HG03521 (cell line): ENCODE data around the gene CCDC77.

Experiments used
- ATAC-seq: cut with Tn5 transposase; IDR thresholded peaks from one replicate; pipeline ENCODE4 v1.9.1; 2021; ENCODE audit warnings: mild to moderate bottlenecking, moderate library complexity; ENCODE audit not compliant: unreplicated experiment

The CCDC77 gene

DNA sequence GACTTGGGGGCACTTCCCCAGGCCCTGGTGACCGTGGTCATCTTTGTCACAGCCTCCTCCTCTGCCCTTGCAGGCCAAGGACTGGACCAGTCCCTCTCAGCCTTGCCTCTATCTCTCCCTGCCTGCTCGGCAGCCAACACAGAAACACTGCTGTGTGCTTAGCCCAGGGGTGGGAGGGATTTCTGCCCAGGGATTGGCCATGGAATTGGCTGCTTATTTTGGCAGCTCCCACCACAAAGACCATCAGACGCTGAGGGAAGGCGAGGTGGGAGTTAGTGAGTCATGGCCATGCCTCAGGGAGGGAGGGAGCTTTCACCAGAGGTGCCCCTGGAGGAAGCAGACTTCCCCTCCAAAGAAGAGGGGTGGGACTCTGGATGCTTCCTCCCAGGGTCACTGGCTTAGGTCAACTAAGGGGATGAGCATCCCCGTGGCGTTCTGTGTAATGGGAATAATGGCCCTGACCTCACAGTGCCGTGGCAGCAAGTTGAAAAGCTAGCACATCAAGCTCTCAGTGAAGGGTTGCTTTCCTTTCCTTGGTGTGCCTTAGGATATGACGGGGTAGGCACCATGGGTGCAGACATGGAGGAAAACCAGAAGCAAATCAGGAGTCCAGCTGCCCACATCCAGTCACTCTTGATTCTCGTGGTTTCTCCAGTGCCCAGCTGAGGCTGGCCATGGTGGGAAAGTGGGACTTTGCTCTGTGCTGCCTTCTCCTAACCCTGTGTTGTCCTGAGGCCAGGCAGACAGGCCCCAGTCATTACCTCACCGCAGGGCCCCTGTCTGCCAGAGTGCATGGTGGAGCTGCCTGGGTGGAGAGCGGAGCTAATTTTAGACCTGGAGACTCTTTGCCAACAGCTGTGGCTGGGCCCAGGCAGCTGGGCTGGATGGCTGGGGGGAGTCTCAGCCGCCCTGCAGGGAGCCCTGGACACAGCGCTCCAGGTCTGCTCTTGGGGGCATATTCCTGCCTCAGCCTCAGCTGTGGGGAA is 79.7 kb downstream of the CCDC77 start:
- ATAC-seq = no peak

GRCh38 chr12:482061-482460 is 80.6 kb downstream of the CCDC77 start:
- no peak for ATAC-seq

DNA sequence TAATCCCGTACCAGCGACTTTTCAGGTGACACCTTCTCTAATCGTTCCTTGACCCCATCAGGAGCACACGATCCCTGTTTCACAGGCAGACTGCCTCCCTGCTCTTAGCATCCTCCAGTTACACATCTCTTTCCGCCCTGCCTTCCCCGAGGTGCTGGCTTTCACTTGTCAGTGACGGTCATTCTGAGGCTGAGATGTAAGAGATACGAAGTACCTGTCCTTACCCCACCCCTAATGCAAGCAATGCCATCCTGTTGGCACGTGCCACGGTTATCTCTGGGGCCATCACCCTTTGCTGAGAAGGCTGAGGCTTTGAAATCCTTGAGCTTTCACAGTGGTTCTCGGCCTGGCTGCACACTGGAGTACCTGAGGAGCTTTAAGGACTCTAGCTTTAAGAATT is 82.7 kb downstream of the CCDC77 start:
- no peak for ATAC-seq

DNA sequence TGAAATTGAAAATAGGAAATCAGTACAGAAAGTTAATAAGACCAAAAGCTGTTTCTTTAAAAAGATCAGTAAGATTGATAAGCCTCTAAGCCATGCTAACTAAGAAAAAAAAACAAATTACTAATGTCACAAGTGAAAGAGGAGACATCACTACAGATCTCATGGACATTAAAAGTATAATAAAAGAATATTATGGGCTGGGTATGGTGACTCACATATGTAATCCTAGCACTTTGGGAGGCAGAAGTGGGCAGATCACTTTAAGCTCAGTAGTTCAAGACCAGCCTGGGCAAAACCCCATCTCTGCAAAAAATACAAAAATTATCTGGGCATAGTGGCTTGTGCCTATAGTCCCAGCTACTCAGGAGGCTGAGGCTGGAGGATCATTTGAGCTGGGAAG is 88.8 kb downstream of the CCDC77 start:
- ATAC-seq = no peak
